ENCODE measurements around the gene PSMA3. TPM values are rescaled to one million over a fixed set of nuclear protein-coding genes. Genes with fewer than 3 reads are reported as not detected.

Gene PSMA3
- total and polyA plus RNA-seq, 9 of the 15 experiments (the other 6 are each of a cell fraction or from before 2014, with no cell fraction given): 129 to 786 (median 319) TPM

- POLR2A ChIA-PET: interaction anchor here (0.6 to 2.7 kb wide), 5 partner anchors 8 to 825 kb away, joined by 3 to 10 read pairs (median 3); no protein-coding TSS in a partner anchor
- Histone ChIP-seq H3K27ac (ENCODE audit: extremely low read depth, low read depth, low read length) (peak overlapping the region; percentile 88), H3K9me1 (ENCODE audit: control insufficient read depth, insufficient read depth, low read length) (no peaks in the 10 kb centered on the region), H3K4me1 (replicated peaks in 1 of 2; ENCODE audit: control insufficient read depth in 2 of 2, insufficient read depth in 2 of 2, low read length in 2 of 2) (no peaks in the 10 kb centered on the region; a peak in 3 of 5 replicates), H3K36me3 (ENCODE audit: control insufficient read depth, insufficient read depth, low read length) (peaks cover 28% of the 10 kb centered on the region; the same call in 2 of the 3 replicates), H3K9ac (ENCODE audit: insufficient read depth in 1 of 2, low read depth in 2 of 2, low read length in 2 of 2) (peak overlapping the region; percentile 77 to 97), H3K9me3 (replicated peaks; ENCODE audit: control insufficient read depth, insufficient read depth, low read depth, low read length) (no peaks in the 10 kb centered on the region), H3K79me2 (ENCODE audit: control insufficient read depth, insufficient read depth, low read length) (peaks cover 57% of the 10 kb centered on the region), H3K4me3 (peak overlapping the region; percentile 74), H3K27me3 (ENCODE audit: control insufficient read depth in 2 of 2, insufficient read depth in 2 of 2, low read length in 2 of 2) (no peaks in the 10 kb centered on the region), H4K20me1 (replicated peaks; ENCODE audit: control insufficient read depth, insufficient read depth, low read length) (no peaks in the 10 kb centered on the region), H3K4me2 (ENCODE audit: insufficient read depth, low read length) (peak overlapping the region; percentile 85), H2AFZ (ENCODE audit: low read depth, low read length) (peak overlapping the region; percentile 77)
- FAIRE-seq (peak; percentile 56), ATAC-seq (peak; percentile 16), DNase-seq (ENCODE audit: extremely low read depth in 1 of 4, low spot score in 3 of 4) (peak in 2 of 4 experiments; percentile 14 to 49)
- BruUV-seq (replicated peaks): no TSS peak
- under 1% methylated on average over 21 of the region's 48 CpGs for WGBS (ENCODE audit: insufficient coverage, low coverage, missing lambda C conversion rate)
- in situ Hi-C loops (cut with MboI) (no loop called here), intact Hi-C loops (cut with micrococcal nuclease) (loop anchor here (2.0 to 5.0 kb wide), 4 partner anchors 57 to 888 kb away; partner anchors contain the start of genes ACTR10, DAAM1, KIAA0586 and PSMA3)
- CTCF ChIA-PET (ENCODE audit: low intra/inter-chr PET ratio): no interaction called here
- TF ChIP-seq, protein P1, sequence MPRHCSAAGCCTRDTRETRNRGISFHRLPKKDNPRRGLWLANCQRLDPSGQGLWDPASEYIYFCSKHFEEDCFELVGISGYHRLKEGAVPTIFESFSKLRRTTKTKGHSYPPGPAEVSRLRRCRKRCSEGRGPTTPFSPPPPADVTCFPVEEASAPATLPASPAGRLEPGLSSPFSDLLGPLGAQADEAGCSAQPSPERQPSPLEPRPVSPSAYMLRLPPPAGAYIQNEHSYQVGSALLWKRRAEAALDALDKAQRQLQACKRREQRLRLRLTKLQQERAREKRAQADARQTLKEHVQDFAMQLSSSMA (CRISPR knock-in tag; IDR thresholded peaks at IDR 0.05): no peak
- TF ChIP-seq ZBTB5 (IDR thresholded peaks at IDR 0.05) (no peak), ZNF79 (CRISPR knock-in tag; IDR thresholded peaks at IDR 0.05; ENCODE audit: low read depth) (no peak), CCNT2 (IDR thresholded peaks at IDR 0.05; ENCODE audit: borderline replicate concordance, extremely low read depth, insufficient read length, low read depth, low read length) (peak; percentile 15), RBFOX2 (IDR thresholded peaks at IDR 0.05; ENCODE audit: low read depth, low read length) (peak; percentile 1; the same call in 1 of the 2 replicates), MCM3 (IDR thresholded peaks at IDR 0.05) (no peak), YY1 (IDR thresholded peaks at IDR 0.05; ENCODE audit: borderline replicate concordance in 1 of 3, control insufficient read depth in 1 of 3, extremely low read depth in 1 of 3, insufficient read depth in 3 of 3, insufficient read length in 1 of 3, insufficient replicate concordance in 2 of 3, low read depth in 1 of 3, low read length in 2 of 3) (no peak), ZFX (CRISPR knock-in tag; IDR thresholded peaks at IDR 0.05) (peak; percentile 54; the same call in 1 of the 2 replicates), TCFL5 (CRISPR knock-in tag; conservative IDR thresholded peaks at IDR 0.05) (no peak), SIN3B (IDR thresholded peaks at IDR 0.05; ENCODE audit: low read depth) (0 out of 2 replicates have a peak, but pooled peaks have one; percentile 28), CXXC5 (CRISPR knock-in tag; IDR thresholded peaks at IDR 0.05) (peak; percentile 12; the same call in 1 of the 2 replicates), HOMEZ (CRISPR knock-in tag; IDR thresholded peaks at IDR 0.05) (no peak), ZNF830 (CRISPR knock-in tag; IDR thresholded peaks at IDR 0.05) (no peak)
- TF ChIP-seq, protein P2, sequence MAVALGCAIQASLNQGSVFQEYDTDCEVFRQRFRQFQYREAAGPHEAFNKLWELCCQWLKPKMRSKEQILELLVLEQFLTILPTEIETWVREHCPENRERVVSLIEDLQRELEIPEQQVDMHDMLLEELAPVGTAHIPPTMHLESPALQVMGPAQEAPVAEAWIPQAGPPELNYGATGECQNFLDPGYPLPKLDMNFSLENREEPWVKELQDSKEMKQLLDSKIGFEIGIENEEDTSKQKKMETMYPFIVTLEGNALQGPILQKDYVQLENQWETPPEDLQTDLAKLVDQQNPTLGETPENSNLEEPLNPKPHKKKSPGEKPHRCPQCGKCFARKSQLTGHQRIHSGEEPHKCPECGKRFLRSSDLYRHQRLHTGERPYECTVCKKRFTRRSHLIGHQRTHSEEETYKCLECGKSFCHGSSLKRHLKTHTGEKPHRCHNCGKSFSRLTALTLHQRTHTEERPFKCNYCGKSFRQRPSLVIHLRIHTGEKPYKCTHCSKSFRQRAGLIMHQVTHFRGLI (CRISPR knock-in tag; IDR thresholded peaks at IDR 0.05): no peak
Observed at GRCh38 chr14:58299401-58300330, 55.0 kb downstream of the PSMA3 start.

All from K562 (cell line).